GM18505 (cell line): ENCODE data around the gene CLCNKA.
"Not testable (repeated sequence)": the region's sequence is repeated elsewhere in the genome, so short reads cannot be mapped to it uniquely, and the experiment has no call there.

Experiments used
- ATAC-seq: cut with Tn5 transposase; IDR thresholded peaks from one replicate; pipeline ENCODE4 v1.9.1; 2021; ENCODE audit not compliant: unreplicated experiment
- POLR2A ChIP-seq: IDR thresholded peaks from 4 replicates; pipeline ENCODE4 v1.6.1; 2011; ENCODE audit warnings: borderline replicate concordance; ENCODE audit not compliant: insufficient read depth, insufficient read length; ENCODE audit errors: extremely low read depth

Gene CLCNKA

DNA sequence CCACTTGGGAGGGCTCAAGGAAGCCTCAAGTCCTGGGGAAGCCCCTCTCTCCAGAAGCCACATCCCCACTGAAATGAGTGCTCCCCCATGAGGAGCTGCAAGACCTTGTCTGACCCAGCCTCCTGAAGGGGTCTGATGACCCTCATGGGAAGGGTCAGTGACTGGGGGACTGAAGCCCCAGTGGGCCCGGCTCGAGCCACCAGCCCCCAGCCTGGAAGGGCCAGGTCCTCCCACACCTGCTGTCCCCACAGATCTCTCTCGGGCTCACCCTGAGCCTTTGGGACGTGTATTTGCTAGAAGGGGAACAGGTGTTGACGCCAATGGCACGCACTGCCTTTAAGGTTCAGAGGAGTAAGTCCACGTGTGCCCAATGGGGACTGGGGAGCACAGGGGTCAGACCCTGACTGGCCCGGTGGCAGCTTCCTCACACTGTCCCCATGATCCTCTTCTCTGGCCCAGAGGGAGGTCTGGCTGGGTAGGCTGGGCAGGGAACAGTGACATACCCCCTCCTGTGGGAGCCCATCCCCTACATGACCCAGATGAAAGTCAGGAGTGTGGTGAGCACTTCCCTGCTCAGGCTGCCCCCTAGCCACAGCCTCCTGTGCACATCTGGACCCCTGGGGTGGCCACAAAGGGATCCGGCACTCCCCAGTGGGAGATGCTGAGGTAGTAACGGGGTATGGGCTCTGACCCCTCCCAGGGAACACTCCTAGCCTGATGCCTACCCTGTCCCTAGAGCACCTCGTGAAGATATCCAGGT lies 30.2 kb upstream of the CLCNKA start:
- TF ChIP-seq POLR2A: no peak
- no peak for ATAC-seq

DNA sequence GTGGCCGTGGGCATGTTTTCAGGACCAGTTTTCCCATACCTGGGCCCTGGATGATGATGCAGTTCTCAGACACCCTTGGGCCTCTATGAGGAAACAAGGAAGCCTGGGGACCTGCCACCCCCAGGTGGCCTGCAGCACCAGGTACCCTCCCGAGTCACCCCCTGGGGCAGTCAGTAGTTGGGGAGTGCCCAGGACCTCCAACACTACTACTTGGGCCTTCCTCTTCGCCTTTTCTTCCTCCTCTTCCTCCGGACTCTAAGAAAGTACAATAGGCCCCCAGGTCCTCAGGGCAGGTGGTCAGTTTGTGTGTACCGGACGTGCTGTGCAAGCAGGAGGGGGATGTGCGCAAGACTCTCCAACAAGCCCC lies 29.7 kb upstream of the CLCNKA start:
- no peak for ATAC-seq
- no peak for TF ChIP-seq POLR2A

DNA sequence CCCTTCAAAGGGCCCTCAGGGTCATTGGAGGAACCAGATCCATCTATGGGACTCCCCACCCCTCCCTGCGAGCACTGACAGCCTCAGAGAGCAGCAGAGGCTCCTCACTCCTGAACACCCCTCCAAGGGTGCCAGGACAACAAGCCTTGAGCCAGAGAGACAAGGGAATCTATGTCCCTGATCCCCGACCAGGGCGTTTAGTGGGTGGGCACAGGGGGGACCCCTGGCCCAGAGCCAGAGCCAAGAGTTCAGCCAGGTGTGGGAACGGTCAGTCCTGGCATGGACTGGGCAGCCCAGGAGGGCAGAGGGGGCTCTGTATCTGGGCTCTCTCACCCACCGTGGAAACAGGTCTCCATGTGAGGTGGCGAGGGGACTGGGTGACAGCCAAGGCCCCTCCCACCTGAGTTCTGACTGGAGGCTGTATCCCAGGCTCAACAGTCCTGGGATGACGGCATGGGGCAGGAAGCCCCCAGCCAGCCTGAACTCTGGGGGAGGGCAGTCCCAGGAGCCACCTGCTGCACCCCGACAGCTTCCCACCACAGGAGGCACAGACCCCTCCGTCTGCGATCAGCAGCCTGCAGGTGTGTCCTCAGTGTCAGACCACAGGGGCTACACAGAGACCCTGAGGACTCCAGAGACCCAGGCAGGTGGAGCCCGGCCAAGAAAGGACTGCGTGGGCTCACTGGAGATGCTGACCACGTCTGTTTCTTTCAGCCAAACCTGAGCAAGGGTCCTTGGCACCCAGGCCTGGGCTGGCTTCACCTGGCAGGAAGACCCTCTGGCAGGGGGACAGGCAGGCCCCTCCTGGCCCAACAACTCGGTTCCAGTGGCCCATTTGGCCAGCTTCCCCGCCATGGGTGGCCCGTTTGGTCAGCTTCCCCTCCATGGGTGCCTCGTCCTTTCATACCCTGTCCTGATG lies 29.0 kb upstream of the CLCNKA start:
- ATAC-seq: no peak
- TF ChIP-seq POLR2A: no peak

DNA sequence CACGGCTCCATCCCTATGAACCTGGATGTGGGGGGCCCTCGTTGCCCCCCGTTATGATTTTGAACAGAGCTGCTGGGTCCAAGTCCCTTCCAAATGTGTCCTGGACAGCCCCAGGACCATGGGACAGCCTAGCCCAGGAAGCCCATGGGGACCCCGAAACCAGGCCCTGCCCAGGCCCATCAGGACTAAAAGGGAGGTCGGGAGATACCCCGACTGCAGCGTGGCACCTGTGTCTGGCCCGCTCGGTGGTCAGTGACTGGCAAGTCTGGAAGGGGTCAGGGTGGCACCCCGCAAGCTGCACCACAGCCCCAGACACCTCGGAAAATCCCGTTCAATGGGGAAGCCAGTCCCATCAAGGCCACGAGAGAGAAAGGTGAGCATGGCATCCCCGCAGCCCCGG lies 28.2 kb upstream of the CLCNKA start:
- TF ChIP-seq POLR2A: no peak
- no peak for ATAC-seq

DNA sequence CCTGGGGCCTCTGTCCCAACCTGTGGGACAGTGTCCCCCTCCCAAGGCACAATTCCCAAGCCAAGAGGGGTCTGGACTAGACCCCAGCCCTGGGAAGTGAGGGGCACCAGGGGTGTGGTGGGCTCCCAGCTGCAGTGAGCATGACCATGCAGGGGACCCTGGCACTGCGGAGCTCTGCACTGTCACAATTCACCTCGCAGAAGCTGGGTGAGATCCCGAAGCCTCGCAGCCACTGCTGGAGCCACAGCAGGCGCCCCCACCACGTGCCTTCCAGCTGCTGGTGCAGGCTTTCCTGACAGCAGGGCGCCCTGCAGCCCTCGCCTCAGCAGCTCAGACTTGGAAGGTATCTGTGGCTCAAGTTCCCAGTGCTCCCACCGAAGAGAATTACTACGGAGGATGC lies 27.8 kb upstream of the CLCNKA start:
- no peak for ATAC-seq
- no peak for TF ChIP-seq POLR2A

DNA sequence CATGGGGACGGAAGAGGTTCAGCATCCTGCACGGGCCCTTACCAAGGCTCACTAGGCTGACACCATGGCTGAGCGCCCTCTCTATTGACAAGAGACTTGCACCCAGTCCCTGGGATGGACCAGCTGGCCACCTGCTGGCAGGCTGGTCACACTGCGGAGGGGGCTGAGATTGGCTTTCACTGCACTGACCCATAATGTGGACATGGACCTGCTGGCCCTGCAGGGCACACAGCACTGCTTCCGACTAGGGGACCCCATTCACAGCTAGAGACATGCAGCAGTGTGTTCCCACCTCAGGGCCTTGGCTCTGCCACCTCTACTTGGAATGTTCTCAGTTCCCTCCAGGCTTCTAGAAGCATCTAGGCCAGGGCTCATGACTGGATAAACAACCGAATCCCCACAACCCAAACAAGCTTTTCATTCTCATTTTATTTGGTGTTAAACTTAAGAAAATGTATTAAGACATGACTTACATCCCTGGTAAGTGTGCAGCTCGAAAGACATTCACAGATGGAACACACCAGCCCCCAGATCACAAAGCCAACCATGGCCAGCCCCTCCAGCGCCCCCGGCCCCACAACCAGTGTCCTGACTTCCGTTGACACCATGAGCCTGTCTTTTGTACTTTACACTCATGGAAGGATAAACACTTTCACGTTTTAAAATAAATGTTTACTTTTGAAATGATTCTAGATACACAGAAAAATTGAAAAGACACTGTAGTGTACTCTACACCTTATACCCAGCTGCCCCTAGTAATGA lies 27.1 kb upstream of the CLCNKA start:
- ATAC-seq: no peak
- no peak for TF ChIP-seq POLR2A

DNA sequence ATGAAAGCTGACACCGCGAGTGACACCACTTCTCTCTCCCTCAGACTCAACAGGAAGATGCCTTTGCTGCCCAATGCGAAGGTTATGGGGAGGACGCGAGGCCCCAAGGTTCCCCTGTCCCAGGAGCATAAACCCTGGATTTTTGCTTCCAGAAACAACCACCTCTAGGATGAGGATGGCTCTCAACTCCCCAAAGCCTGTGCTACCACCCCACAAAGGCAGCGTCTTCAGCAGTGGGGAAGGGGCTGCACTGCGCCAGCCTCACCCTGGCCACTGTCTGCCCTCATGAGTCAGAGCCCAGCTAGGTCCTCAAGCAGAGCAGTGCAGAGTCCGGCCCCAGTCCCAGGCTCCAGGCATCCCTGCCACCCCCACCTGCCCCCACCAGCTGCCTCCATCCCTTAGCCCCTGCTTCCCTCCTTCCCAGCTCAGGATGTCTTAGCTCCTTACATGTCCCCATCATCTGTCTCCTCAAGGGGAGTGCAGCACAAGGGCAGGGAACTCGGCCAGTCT lies 24.7 kb upstream of the CLCNKA start:
- no peak for TF ChIP-seq POLR2A
- ATAC-seq: no peak

DNA sequence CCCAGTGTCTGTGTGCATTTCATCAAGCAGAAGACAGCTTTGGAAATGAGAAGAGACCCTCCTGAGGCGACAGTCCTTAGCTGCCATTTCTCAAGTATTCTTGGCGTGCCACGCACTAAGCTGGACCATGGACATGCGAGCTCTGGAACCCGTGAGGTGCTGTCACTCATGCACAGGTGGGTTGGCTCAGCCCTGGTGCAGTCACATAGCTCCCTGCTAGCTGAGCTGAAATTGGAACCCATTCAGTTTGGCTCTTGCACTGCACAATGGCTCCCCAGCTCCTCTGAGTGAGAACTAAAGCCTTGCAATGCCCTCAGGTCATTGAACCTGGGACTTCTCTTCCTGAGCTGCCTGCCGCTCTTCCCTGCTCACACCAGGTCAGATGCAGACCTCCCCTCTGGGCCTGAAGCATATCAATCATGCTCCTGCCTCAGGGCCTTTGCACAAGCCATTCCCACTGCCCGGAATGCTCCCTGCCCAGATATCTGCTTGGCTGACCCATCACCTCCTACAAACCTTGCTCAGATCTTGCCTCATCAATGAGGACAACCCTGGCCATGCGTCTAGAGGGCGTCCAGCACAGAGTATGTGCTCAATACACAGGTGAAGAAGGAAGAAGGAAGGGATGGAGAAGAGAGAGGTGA lies 24.1 kb upstream of the CLCNKA start:
- TF ChIP-seq POLR2A: no peak
- no peak for ATAC-seq

DNA sequence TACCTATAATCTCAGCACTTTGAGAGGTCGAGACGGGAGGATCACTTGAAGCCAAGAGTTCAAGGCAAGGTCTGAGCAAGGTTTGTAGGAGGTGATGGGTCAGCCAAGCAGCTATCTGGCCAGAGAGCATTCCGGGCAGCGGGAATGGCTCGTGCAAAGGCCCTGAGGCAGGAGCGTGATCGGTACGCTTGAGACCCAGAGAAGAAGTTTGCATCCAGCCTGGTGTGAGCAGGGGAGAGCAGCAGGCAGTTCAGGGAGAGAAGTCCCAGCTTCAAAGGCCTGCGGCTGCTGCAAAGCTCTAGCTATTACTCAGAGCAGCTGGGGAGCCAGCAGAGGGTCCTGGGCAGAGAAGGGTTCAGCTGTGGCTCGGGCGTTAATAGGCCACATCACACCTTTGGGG lies 22.9 kb upstream of the CLCNKA start:
- TF ChIP-seq POLR2A: no peak
- no peak for ATAC-seq

DNA sequence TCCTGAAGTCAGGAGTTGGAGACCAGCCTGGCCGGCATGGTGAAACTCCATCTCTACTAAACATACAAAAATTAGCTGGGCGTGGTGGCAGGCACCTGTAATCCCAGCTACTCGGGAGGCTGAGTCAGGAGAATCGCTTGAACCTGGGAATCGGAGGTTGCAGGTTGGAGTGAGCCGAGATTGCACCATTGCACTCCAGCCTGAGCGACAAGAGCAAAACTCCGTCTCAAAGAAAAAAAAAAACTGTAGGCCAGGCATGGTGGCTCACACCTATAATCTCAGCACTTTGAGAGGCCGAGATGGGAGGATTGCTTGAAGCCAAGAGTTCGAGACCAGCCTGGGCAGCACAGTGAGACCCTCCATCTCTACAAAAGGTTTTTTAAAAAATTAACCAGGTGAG lies 20.6 kb upstream of the CLCNKA start:
- not testable (repeated sequence) for ATAC-seq

DNA sequence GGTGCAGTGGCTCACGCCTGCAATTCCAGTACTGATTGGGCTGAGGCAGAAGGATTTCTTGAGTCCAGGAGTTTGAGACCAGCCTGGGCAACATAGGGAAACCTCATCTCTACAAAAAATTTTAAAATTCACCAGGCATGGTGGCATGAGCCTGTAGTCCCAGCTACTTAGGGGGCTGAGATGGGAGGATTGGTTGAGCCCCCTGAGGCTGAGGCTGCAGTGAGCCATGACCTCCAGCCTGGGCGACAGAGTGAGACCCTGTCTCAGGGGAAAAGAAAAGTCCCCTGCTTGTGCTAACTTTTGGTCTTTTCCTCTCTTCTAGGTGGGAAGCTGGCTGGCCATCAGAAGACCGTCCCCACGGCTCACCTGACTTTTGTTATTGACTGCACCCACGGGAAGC lies 16.2 kb upstream of the CLCNKA start:
- no peak for TF ChIP-seq POLR2A
- no peak for ATAC-seq

DNA sequence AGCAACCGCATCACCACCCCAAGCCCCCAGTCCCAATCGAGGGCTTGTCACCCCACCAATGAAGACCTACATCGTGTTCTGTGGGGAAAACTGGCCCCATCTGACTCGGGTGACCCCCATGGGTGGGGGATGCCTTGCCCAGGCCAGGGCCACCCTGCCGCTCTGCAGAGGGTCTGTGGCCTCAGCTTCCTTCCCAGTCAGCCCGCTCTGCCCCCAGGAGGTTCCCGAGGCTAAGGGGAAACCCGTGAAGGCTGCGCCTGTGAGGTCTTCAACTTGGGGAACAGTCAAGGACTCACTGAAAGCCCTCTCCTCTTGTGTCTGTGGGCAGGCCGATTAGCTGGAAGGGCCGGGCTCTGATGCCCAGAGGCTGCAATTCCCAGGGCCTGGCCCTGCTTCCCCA lies 15.8 kb upstream of the CLCNKA start:
- no peak for ATAC-seq
- no peak for TF ChIP-seq POLR2A
